Hepatocyte (in vitro differentiated cells): Measurements from ENCODE around the gene TRMT44.

Experiments
- EZH2 ChIP-seq: fragments of 200-600 bp; sonication (generic); IDR thresholded peaks from 2 replicates; pipeline ENCODE4 v1.6.1; 2016; ENCODE audit warnings: antibody characterized with exemption, mild to moderate bottlenecking, borderline replicate concordance
- EZH2phosphoT487 ChIP-seq: fragments of 200-600 bp; sonication (generic); IDR thresholded peaks from one replicate; pipeline ENCODE4 v1.6.1; 2018; ENCODE audit warnings: antibody characterized with exemption, mild to moderate bottlenecking, low read depth, moderate library complexity; ENCODE audit not compliant: unreplicated experiment, severe bottlenecking
- TF ChIP-seq, protein P1 (sequence below): fragments of 200-600 bp; sonication (generic); IDR thresholded peaks from 2 replicates; pipeline ENCODE4 v1.5.1; 2016; ENCODE audit warnings: antibody characterized with exemption, mild to moderate bottlenecking; ENCODE audit not compliant: poor library complexity

DNA sequence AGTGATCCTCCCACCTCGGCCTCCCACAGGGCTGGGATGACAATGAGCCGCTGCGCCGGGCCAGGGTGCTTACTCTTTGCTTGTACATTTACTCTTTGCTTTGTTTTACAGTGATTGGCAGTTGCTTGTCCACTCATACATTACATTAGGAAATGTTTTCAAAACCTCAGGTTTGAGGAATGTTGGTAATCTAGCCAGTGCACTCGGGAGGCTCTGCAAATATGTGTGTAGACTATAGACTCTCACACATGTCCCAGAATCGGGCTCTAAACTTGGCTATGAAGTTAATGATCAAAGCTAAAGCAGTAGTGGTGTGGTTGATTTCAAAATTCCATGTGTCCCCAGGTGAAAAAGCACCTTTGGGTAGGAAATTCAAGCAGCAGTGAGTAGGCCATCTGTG is 20.5 kb downstream of the TRMT44 start:
- TF ChIP-seq, protein P1, sequence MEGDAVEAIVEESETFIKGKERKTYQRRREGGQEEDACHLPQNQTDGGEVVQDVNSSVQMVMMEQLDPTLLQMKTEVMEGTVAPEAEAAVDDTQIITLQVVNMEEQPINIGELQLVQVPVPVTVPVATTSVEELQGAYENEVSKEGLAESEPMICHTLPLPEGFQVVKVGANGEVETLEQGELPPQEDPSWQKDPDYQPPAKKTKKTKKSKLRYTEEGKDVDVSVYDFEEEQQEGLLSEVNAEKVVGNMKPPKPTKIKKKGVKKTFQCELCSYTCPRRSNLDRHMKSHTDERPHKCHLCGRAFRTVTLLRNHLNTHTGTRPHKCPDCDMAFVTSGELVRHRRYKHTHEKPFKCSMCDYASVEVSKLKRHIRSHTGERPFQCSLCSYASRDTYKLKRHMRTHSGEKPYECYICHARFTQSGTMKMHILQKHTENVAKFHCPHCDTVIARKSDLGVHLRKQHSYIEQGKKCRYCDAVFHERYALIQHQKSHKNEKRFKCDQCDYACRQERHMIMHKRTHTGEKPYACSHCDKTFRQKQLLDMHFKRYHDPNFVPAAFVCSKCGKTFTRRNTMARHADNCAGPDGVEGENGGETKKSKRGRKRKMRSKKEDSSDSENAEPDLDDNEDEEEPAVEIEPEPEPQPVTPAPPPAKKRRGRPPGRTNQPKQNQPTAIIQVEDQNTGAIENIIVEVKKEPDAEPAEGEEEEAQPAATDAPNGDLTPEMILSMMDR: no peak
- TF ChIP-seq EZH2phosphoT487 (no peak), EZH2 (no peak)
